GM12874 (cell line): ENCODE measurements around the gene GLRA3.

Experiments used
- CTCF ChIP-seq: IDR thresholded peaks from 2 replicates; pipeline ENCODE4 v1.5.1; 2011; ENCODE audit warnings: low read depth, mild to moderate bottlenecking, control low read depth, low read length, moderate library complexity; ENCODE audit not compliant: insufficient read depth

The GLRA3 gene

GRCh38 chr4:174595141-174595929 is 233.7 kb downstream of the GLRA3 start:
- TF ChIP-seq CTCF, result no peak

- TF ChIP-seq CTCF, result no peak
Observed at GRCh38 chr4:174593701-174594100, 235.3 kb downstream of the GLRA3 start.

GRCh38 chr4:174592985-174593335 is 236.1 kb downstream of the GLRA3 start:
- TF ChIP-seq CTCF, result no peak

GRCh38 chr4:174592256-174592984 is 236.6 kb downstream of the GLRA3 start:
- no peak for TF ChIP-seq CTCF

GRCh38 chr4:174591243-174592021 is 237.6 kb downstream of the GLRA3 start:
- no peak for TF ChIP-seq CTCF

- TF ChIP-seq CTCF, result no peak
Observed at GRCh38 chr4:174590336-174590735, 238.7 kb downstream of the GLRA3 start.
